Stimulated activated naive B cell treated with anti-CD40 and anti-IgM and Interleukin-4, amounts not matched to agents 10 μg/mL and 1 μg/mL and 100 μg/mL, for 72 hours (primary cell): ENCODE data around the gene GRM7.

Source experiments
- ATAC-seq, 2 donors: fragments of 150-1000 bp; cut with Tn5 transposase; replicated peaks; 2 replicates each; pipeline ENCODE4 v1.10.0; 2021; ENCODE audit warnings: moderate library complexity in 1 of 2
- DNase-seq: peaks from one replicate; pipeline ENCODE4 v3.0.0; 2021
- H3K27ac Mint-ChIP-seq: one replicate; pipeline ENCODE4 v1.8.0; 2022; ENCODE audit warnings: mild to moderate bottlenecking, mixed read lengths
- H3K27me3 Mint-ChIP-seq, 2 donors: one replicate each; pipeline ENCODE4 v1.8.0; 2022; ENCODE audit warnings: mixed read lengths in 2 of 2
- H3K36me3 Mint-ChIP-seq, 2 donors: one replicate each; pipeline ENCODE4 v1.8.0; 2022; ENCODE audit warnings: mixed read lengths in 2 of 2, mild to moderate bottlenecking in 1 of 2
- H3K4me1 Mint-ChIP-seq, 2 donors: one replicate each; pipeline ENCODE4 v1.8.0; 2022; ENCODE audit warnings: mixed read lengths in 2 of 2, mild to moderate bottlenecking in 1 of 2
- H3K4me3 Mint-ChIP-seq, 2 donors: one replicate each; pipeline ENCODE4 v1.8.0; 2022; ENCODE audit warnings: mild to moderate bottlenecking in 2 of 2, mixed read lengths in 2 of 2, moderate library complexity in 1 of 2
- H3K9me3 Mint-ChIP-seq, 2 donors: one replicate each; pipeline ENCODE4 v1.8.0; 2022; ENCODE audit warnings: mixed read lengths in 2 of 2, mild to moderate bottlenecking in 1 of 2

The GRM7 gene

DNA sequence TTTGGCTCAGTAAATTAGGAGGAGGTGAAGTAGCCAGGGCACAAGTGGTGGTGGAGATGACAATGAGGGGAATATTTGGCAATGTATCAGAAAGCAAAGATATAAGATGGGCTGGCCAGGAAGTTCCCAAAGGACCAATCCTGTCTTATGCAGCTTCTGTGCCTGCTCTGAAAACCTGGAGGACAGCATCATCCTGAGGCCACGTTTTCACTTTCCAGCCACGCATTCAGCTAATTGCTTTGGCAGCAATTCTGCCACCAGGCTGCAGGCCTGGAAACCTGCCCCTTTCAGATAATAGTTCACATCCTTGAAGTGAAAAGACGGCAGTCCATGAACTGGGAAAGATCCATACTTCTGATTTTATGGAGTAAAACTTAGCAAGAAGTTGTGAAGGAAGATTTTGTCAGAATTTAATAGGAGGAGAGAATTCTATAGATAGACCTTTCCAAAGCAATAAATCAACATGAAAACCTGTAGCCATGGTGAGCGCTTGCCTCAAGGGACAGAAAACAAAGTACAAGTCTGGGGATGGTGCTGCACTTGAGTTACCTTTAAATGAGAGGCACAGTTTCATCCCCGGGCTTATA, 682.5 kb downstream of the GRM7 start:
- Mint-ChIP-seq H3K4me3 (no peak overlapping the region), H3K4me1 (no peaks in the 10 kb centered on the region), H3K27ac (no peak overlapping the region), H3K36me3 (no peaks in the 10 kb centered on the region), H3K9me3 (peaks cover 0 to 3% of the 10 kb centered on the region in 2 donors), H3K27me3 (no peaks in the 10 kb centered on the region)
- no peak for ATAC-seq
- no peak for DNase-seq

DNA sequence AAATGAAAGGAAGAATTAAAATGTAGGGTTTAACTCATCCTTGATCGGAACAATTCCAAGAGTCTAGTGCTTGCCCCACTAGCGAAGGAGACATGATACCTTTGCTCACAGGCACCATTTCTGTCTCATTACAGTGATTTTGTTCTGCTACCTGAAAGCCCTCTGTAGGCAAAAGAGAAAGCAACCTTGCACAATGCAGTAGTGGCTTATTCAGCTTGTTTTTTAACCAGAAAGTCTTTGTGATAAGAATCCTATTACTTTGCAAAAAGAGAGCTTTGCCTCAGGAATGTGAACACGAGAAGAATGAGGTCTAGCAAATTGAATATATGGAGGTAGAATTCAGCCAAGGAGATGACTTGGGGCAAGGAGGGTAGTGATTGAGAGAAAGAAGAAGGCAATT, 684.4 kb downstream of the GRM7 start:
- ATAC-seq = no peak
- no peaks in the 10 kb centered on the region for H3K4me1 Mint-ChIP-seq
- DNase-seq = no peak

DNA sequence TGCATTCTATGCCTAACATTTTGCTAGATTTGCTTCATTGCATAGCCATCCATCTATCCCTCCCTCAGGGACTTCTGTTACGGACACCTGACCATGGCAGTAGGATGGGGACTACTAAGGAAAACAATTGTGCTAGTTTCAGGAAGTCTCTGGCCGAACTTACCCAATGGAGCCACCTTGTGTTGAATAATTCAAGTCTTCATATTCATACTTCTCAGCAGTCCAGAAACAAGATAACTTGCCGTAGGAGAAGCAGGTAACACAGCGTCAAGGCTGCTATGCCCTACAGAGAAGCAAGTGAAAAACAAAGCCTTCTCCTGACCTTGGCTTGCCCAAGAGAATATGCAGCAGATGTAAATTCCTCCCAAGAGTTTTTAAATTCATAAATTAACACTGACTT, 685.3 kb downstream of the GRM7 start:
- no peaks in the 10 kb centered on the region for H3K4me1 Mint-ChIP-seq
- no peak for ATAC-seq
- no peak for DNase-seq
- H3K27ac Mint-ChIP-seq = no peak overlapping the region
- no peak overlapping the region for H3K4me3 Mint-ChIP-seq
- H3K27me3 Mint-ChIP-seq = no peaks in the 10 kb centered on the region
- peaks cover 0 to 3% of the 10 kb centered on the region in 2 donors for H3K9me3 Mint-ChIP-seq
- no peaks in the 10 kb centered on the region for H3K36me3 Mint-ChIP-seq

More for the DNA sequence above, 684.4 kb downstream of the GRM7 start:
- no peaks in the 10 kb centered on the region for H3K36me3 Mint-ChIP-seq
- no peaks in the 10 kb centered on the region for H3K27me3 Mint-ChIP-seq
- H3K4me3 Mint-ChIP-seq = no peak overlapping the region
- H3K27ac Mint-ChIP-seq = no peak overlapping the region
- H3K9me3 Mint-ChIP-seq = peaks cover 0 to 3% of the 10 kb centered on the region in 2 donors

DNA sequence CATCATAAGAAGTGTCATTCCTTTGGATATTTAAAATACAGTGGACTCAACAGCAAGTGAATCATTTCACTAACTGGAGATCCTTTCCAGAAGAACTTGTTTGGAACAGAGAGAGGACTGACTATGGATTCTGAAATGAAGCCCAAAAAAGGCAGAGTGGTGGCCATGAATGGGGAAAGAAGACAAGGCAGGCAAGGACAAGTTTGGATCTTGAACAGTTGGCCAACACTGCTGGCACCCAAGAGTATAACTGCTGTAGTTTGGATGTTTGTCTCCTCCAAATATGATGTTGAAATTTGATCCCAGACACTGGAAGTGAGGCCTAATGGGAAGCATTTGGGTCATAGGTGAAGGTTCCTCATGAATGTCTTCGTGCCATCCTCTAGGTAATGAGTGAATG, 686.9 kb downstream of the GRM7 start:
- ATAC-seq (no peak), DNase-seq (no peak)
- Mint-ChIP-seq H3K4me3 (no peak overlapping the region), H3K27ac (no peak overlapping the region), H3K9me3 (peaks cover 9 to 11% of the 10 kb centered on the region in 2 donors), H3K36me3 (peaks cover 0 to under 1% of the 10 kb centered on the region in 2 donors), H3K4me1 (no peaks in the 10 kb centered on the region), H3K27me3 (no peaks in the 10 kb centered on the region)

DNA sequence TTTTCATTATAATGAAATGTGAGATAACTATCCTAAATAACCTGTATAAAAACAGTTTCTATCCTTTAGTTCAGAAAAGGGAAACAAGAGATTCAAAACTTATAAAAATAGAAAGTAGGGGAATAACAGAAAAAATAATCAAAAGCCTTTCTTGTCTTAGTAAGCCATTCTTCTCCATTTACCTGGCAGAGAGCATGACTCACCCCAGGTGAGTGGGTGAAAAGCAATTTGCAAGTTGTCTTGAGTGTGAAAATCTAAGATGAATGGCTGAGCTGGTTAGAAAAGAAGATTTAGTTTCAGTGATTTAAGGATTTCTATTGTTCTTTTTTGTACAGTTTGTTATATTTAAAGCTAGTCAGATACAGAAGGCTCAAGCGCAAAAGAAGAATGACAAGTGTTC, 702.0 kb downstream of the GRM7 start:
- no peak overlapping the region for H3K4me3 Mint-ChIP-seq
- no peaks in the 10 kb centered on the region for H3K27me3 Mint-ChIP-seq
- no peak overlapping the region for H3K27ac Mint-ChIP-seq
- no peaks in the 10 kb centered on the region for H3K36me3 Mint-ChIP-seq
- H3K4me1 Mint-ChIP-seq = no peaks in the 10 kb centered on the region
- ATAC-seq (no peak), DNase-seq (no peak)
- H3K9me3 Mint-ChIP-seq = peaks cover 0 to 8% of the 10 kb centered on the region in 2 donors

DNA sequence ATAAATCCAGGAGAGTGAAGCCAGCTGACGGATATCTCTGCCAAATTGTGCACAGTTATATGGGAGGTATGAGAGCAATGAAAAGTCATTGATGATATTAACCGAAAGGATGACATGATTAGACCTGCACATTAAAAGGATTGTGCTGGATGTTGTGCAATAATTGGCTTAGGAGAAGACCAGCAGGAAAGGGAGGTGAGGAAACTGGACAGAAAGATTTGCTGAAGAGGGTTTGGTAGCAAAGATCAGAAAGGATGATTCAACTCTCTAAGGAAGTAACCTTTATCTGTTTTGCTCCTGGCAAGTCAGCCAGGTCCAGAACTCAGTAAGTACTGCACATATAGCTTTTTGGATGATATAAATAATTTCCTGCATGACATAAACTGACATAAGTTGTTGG, 704.7 kb downstream of the GRM7 start:
- Mint-ChIP-seq H3K27ac (no peak overlapping the region), H3K4me3 (no peak overlapping the region), H3K27me3 (no peaks in the 10 kb centered on the region), H3K9me3 (peaks cover 3 to 7% of the 10 kb centered on the region in 2 donors), H3K36me3 (no peaks in the 10 kb centered on the region), H3K4me1 (no peaks in the 10 kb centered on the region)
- DNase-seq (no peak), ATAC-seq (no peak)

DNA sequence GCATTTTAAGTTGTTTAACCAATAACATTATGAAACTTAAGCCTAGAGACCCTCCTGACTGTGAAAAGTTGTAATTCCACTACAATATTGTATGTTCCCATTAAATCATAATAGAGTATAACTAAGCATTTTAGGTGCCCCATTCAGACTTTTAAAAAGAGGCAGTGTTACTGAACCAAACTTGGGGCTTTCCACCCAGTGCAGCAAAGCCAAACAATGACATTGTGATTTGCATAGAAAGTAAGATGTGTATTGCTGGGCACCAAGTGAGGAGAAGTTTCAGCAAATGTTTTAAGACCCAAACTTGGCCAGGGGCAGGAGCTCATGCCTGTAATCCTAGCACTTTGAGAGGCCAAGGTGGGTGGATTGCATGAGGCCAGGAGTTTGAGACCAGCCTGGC, 706.2 kb downstream of the GRM7 start:
- Mint-ChIP-seq H3K4me1 (no peaks in the 10 kb centered on the region), H3K27ac (no peak overlapping the region), H3K9me3 (peaks cover 9% of the 10 kb centered on the region in 2 donors), H3K4me3 (no peak overlapping the region), H3K27me3 (no peaks in the 10 kb centered on the region), H3K36me3 (no peaks in the 10 kb centered on the region)
- ATAC-seq = no peak
- DNase-seq = no peak

DNA sequence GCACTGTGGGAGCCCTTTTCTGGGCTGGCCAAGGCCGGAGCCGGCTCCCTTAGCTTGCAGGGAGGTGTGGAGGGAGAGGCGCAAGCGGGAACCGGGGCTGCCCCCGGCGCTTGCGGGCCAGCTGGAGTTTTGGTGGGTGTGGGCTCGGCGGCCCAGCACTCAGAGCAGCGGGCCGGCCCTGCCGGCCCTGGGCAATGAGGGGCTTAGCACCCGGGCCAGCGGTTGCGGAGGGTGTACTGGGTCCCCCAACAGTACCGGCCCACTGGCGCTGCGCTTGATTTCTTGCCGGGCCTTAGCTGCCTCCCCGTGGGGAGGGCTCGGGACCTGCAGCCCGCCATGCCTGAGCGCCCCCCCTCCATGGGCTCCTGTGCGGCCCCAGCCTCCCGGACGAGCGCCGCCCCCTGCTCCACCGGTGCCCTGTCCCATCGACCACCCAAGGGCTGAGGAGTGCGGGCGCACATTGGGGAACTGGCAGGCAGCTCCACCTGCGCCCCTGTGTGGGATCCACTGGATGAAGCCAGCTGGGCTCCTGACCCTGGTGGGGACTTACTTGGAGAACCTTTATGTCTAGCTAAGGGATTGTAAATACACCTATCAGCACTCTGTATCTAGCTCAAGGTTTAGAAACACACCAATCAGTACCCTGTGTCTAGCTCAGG, 707.7 kb downstream of the GRM7 start:
- DNase-seq (no peak), ATAC-seq (no peak)
- Mint-ChIP-seq H3K27me3 (no peaks in the 10 kb centered on the region), H3K4me3 (no peak overlapping the region), H3K36me3 (no peaks in the 10 kb centered on the region), H3K4me1 (no peaks in the 10 kb centered on the region), H3K9me3 (peaks cover 9% of the 10 kb centered on the region in 2 donors), H3K27ac (no peak overlapping the region)

DNA sequence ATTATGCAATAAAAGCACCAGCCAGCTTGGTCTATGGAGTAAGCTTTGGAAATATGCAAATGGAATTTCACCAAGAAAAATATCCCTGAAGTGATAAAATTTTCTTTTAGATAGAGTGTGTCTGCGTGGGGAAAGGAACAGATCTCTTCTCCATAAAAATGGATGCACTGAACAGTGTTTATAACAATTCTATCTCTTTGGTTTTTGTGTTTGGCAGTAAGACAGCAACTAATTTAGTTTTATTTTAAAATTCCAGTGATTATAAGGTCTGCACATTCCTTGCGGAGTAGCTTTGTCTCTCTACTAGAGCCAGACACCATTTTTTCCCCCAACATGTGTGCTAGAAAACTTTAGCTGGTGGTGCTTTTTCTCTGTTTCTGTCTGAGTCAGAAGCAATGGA, 712.4 kb downstream of the GRM7 start:
- H3K4me1 Mint-ChIP-seq = no peaks in the 10 kb centered on the region
- ATAC-seq (no peak), DNase-seq (no peak)
- no peaks in the 10 kb centered on the region for H3K27me3 Mint-ChIP-seq
- H3K9me3 Mint-ChIP-seq = peaks cover 6 to 9% of the 10 kb centered on the region in 2 donors
- no peaks in the 10 kb centered on the region for H3K36me3 Mint-ChIP-seq
- H3K4me3 Mint-ChIP-seq = no peak overlapping the region
- no peak overlapping the region for H3K27ac Mint-ChIP-seq

DNA sequence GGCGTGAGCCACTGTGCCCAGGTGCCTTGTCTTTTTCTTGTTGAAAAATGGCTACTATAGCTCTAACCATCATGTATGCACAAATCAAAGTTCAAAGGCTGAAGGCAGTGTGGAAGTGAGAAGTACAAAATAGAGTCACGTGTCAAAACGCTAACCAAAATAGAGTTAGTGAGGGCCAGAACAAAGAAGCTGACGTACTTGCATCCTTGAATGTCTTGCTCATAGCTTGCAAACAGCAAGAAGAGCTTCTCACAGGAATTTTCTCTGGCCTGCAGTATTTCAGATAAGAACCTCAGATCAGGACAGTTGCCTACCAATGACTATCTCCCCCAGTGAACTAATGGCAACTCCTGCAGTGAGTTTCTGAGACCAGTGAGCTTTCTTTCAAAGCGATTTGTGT, 713.5 kb downstream of the GRM7 start:
- Mint-ChIP-seq H3K27ac (no peak overlapping the region), H3K4me3 (no peak overlapping the region), H3K4me1 (no peaks in the 10 kb centered on the region), H3K27me3 (no peaks in the 10 kb centered on the region), H3K9me3 (peaks cover 6 to 9% of the 10 kb centered on the region in 2 donors), H3K36me3 (no peaks in the 10 kb centered on the region)
- DNase-seq (no peak), ATAC-seq (no peak)

DNA sequence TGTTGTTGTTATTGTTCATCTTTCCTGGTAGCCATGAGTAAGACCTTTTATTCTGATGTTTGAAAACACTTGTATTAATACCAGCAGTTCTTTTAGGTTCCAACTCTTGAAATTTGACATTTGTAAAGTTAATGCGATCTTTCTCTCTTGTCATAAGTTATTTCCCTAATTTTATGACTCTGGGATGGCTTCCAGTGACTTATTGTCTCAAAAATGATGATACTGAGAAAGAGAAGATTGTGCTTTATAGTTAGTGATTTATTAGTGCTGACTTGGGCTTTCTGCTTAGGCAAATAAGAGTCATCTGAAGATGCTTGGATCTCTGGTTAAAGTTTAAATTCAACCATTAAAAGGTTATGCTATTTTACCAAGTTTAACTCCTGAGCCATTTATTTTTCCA, 715.2 kb downstream of the GRM7 start:
- no peak for DNase-seq
- H3K4me1 Mint-ChIP-seq = no peaks in the 10 kb centered on the region
- H3K4me3 Mint-ChIP-seq = no peak overlapping the region

DNA sequence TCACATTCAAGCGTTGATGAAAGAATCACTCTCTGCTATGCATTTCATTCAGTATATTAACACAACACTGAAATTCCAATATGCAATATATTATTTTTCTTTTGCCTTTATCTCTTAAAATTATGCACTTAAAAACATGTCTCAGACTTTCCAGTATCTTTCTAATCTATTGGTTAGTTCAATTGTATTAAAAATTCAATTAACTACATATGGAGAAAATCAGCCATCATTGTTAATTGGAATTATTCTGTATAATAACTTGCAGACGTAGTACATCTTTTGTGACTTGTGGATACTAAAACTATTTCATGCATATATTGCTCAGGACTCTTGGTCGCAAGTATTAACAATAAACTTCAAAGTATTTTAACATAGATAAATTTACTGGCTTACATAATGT, 715.6 kb downstream of the GRM7 start:
- Mint-ChIP-seq H3K27me3 (no peaks in the 10 kb centered on the region), H3K4me3 (no peak overlapping the region), H3K27ac (no peak overlapping the region), H3K9me3 (peaks cover 2 to 4% of the 10 kb centered on the region in 2 donors), H3K4me1 (no peaks in the 10 kb centered on the region), H3K36me3 (no peaks in the 10 kb centered on the region)
- no peak for ATAC-seq
- DNase-seq = no peak

More for the DNA sequence above, 715.2 kb downstream of the GRM7 start:
- no peaks in the 10 kb centered on the region for H3K36me3 Mint-ChIP-seq
- H3K9me3 Mint-ChIP-seq = peaks cover 6 to 7% of the 10 kb centered on the region in 2 donors
- H3K27ac Mint-ChIP-seq = no peak overlapping the region
- no peaks in the 10 kb centered on the region for H3K27me3 Mint-ChIP-seq
- ATAC-seq = no peak

DNA sequence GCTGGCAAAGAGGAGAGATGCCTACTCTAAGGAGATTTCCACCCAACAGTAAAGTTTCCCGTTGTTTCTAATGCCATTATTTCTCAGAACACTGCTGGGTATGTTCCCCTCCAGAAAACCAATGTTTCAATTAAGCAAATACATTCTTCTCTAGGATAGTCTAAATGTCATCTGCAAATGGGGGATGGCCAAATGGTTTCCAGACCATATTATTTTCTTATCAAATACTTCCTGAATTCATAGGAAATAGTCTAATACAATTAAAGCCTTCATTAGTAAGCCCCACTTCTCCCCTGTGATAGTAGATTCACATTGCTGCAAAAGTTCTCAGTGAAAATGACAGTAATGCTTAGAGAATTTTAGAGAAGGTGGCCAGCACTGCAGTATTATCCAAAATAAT, 716.6 kb downstream of the GRM7 start:
- Mint-ChIP-seq H3K27me3 (no peaks in the 10 kb centered on the region), H3K9me3 (peaks cover 0 to 1% of the 10 kb centered on the region in 2 donors), H3K36me3 (no peaks in the 10 kb centered on the region), H3K4me1 (no peaks in the 10 kb centered on the region), H3K4me3 (no peak overlapping the region), H3K27ac (no peak overlapping the region)
- DNase-seq (no peak), ATAC-seq (no peak)

DNA sequence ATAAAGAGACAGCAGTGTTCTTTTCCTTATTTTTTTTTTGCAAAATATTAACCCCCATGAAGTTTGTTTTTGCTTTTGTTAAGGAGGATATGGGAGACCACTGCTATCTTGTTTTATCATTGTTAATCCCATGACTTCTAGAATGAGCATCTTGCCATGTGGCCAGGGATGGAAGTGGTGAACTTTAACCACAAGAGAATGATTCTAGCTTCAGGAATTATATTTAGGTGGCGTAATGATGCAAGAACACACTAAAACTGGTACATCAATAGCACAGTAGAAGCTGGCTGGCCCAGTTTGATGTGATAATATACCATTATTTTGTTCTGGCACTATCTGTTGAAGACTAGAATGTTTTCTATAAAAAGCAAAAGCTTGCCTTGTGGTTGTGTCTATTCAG, 720.9 kb downstream of the GRM7 start:
- Mint-ChIP-seq H3K36me3 (no peaks in the 10 kb centered on the region), H3K4me1 (no peaks in the 10 kb centered on the region), H3K9me3 (peaks cover 4 to 5% of the 10 kb centered on the region in 2 donors), H3K4me3 (no peak overlapping the region), H3K27ac (no peak overlapping the region), H3K27me3 (no peaks in the 10 kb centered on the region)
- ATAC-seq (no peak), DNase-seq (no peak)

DNA sequence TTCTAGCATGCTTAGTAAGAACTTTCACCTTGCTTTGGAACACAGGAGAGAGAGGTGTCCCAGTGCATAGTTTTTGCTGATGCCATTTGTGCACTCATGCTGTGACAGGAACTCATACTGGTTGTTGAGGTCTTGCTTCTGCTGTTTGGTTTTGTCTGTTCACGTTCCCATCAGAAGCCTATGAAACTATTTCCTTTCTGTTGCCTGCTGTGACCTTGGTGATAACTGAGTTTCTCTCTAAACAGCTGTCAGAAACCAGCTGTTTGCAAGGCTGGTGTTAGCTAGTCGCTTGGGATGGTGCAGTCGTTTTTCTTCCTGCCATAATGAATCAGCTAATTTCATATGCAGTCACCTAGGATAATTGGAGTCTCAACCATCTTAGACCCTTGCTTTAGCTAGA, 724.1 kb downstream of the GRM7 start:
- DNase-seq (no peak), ATAC-seq (no peak)
- H3K27me3 Mint-ChIP-seq = no peaks in the 10 kb centered on the region

More for the DNA sequence above, 724.1 kb downstream of the GRM7 start:
- Mint-ChIP-seq H3K9me3 (peaks cover 5 to 8% of the 10 kb centered on the region in 2 donors), H3K36me3 (no peaks in the 10 kb centered on the region), H3K4me1 (no peaks in the 10 kb centered on the region), H3K4me3 (no peak overlapping the region), H3K27ac (no peak overlapping the region)
